ENCODE data around the gene NXT1.
"Not testable (repeated sequence)": the region's sequence is repeated elsewhere in the genome, so short reads cannot be mapped to it uniquely, and the experiment has no call there.

NXT1 gene
- total RNA-seq: 50.7 reads per million, percentile 68 among the genes with 10 or more reads in this experiment

DNA sequence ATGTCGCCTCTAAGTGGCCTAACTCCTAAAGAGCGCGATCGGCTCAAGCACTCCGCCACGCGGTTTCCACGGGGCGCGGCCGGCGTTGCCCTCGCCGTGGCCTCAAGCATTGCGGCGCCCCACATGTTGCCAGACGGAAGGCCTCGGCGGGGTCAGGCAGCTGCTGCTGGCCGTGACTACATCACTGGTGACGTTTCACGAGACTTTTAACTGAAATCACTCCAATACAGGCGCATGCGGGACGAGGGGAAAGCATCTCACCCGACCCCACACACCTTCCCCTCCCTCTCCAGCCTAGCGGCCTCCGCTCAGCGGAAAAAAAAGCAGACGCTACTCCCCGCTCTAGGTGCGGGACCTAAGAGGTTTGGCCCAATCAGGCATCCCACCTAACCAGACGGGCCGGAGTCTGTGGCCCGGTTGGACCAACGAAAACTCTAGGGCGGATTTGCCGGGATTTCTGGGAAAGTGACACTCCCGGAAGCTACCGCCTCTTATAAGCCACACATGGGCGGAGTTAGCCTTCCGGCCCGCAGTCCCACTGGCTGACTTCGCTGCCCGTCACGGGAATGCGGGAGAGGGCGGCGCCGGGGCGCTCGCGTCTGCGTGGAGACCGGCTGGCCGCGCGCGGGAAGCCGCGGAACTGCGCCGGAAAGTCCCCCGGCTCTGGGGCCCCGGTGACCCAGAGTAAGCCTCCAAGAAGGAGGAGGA is at the start of gene NXT1:
TSS of gene NXT1 (plus strand) at position 596 of the 708 bp plus-strand sequence. CDS start 3,251 bp downstream, outside the sequence.
- peak; percentile 92 for DNase-seq

DNA sequence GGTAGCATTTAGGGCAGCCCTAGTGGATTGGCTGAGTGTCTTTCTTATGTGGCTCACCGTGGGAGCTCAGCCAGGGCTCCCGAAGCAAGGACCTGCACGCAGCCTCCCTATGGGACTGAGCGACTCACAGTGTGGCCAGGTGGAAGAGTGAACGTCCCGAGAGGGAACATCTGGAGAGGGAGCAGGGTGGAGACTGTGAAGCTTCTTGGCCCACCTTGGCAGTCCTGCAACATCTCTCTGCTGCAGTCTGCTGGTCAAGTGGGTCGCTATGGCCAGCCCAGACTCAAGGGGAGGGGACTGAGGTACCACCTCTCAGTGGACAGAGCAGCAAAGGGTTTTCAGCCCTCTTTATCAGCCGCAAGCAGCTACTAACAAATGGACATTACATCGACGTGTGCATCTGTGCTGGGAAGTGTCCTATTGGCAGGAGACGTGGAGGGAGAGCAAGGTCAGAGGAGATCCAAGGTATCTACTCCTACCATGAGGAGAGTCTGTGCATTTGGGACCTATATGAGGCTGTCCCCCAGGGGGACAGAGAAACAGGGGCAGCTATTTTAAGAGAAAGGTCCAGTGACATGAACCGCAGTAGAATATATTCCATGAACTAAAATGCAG is 49.0 kb upstream of the NXT1 start:
- no peak for DNase-seq

DNA sequence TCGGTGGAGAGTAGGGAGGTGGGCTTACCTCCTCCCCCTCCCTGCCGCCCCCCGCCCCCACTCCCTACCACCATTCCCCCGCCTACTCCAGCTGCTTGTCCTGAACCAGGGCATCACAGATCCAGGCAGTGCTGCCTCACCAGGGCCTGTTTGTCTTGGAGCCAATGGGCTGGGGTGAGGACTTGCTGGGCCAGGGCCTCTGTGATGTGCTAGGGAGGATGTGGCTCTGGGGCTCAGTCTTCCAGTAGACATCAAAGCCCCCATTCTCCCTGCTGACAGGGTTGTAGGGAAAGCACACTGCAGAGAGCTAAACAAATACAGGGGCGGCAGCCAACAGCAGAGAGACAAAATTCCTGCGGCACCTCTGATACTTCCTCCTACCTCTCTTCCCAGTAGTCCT is 48.2 kb upstream of the NXT1 start:
- DNase-seq: no peak

DNA sequence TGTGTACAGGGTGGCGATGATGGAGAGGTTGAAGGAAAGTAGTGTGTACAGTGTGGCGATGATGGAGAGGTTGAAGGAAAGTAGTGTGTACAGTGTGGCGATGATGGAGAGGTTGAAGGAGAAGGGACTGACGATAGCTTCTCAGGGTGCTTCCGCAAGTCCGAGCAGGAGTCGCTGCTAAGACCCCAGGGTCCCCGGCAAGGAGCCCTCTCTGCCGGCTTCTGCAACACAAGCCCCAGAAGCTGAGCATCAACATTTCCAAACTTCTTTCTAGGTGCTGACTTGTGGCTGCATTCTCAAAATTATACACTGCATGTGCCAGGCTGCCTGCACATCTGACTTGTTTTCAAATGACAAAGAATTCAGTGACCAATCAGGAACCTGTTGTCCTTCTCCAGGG is 47.8 kb upstream of the NXT1 start:
- DNase-seq: no peak

DNA sequence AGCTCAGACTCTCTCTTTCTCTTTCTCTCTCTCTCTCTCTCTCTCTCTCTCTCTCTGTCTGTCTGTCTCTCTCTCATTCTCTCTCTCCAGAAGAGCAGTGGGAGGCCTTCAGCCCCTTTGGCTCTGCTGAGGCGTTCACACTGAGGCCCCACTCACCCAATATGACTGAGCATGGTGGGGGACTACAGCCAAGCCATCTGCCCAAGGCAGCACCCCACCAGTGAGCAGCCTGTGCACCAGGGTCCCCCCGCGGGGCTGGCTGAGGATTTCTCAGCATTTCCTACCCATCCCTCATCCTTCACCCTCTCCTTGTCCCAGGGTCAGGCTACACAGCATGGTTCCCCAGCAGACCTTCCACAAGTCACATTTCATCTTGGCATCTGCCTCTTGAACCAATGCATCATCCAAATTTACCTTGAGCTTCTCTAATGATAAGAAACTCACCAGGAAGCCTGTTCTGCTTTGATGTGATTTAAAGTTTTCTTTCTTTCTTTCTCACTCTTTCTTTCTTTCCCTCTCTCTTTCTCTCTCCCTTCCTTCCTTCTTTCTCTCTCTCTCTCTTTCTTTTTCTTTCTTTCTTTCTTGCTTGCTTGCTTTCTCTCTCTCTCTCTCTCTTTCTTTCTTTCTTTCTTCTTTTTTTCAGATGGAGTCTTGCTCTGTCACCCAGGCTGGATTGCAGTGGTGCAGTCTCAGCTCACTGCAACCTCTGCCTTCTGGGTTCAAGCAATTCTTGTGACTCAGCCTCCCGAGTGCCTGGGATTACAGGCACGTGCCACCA is 47.1 kb upstream of the NXT1 start:
- DNase-seq: no peak

DNA sequence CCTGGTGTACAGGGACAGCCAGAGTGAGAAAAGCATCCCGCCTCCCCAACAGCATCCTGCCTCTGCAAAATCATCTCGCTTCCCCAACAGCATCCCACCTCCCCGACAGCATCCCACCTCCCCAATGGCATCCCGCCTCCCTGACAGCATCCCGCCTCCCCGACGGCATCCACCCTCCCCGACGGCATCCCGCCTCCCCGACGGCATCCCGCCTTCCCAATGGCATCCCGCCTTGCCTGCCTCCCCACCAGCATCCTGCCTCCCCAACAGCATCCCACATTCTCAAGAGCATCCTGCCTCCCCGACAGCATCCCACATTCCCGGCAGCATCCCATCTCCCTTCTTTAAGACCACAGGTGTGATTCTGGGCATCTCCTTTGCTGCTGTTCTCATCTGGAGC is 46.0 kb upstream of the NXT1 start:
- DNase-seq: no peak

DNA sequence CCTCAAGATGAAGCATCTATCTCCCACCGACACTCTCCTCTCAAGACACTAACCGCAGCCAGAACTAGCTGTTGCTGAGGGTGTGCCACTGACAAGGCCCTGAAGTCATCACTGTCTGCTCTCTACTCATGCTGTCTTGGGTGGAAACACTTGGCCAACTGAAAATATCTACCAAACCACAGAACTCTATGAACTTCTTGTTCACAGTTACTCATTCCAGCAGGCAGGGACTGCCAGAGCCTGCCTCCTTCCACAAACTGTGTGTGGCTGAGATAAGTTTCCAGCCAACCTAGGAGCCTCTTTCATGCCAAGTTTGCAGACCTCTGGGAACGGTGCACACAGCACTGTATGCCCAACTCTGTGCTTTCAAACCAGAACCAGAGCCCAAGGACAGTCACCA is 45.5 kb upstream of the NXT1 start:
- no peak for DNase-seq

DNA sequence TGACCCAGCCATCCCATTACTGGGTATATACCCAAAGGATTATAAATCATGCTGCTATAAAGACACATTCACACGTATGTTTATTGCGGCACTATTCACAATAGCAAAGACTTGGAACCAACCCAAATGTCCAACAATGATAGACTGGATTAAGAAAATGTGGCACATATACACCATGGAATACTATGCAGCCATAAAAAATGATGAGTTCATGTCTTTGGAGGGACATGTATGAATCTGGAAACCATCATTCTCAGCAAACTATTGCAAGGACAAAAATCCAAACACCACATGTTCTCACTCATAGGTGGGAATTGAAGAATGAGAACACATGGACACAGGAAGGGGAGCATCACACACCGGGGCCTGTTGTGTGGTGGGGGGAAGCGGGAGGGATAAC is 43.2 kb upstream of the NXT1 start:
- not testable (repeated sequence) for DNase-seq

DNA sequence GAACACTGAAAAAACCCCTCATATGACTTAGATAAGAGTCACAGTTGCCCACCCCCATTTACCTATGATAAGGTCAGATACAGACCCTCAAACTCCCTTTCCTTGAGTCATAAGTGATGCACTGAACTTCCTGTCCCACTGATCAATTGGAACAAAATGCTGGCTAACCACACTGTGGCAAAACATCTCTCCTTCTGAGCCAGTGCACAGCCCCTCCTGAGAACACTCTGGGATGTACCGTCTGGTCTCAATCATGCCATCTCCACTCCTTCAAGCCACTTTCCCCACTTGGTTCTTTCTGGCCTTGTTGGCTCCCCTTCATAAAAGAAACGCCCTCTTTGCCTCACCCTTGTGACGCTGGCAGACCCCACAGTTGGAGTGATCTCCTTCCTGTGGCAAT is 42.6 kb upstream of the NXT1 start:
- no peak for DNase-seq

DNA sequence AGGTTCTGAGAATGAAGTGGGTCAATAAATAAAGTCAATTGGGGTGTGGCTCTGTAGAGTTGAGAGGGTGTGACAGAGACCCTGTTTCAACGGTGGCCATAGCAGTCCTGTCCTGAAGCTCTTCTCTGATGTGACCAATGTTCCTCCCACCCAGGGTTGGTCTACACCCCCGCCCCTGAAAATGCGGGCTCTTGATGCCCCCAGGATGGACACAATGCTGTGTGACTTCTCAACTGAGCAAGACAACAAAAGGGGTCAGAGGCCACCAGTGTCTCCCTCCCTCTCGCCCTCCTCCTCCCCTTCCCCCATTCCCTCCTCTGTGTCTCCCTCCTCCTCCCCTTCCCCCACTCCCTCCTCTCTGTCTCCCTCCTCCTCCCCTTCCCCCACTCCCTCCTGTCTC is 41.7 kb upstream of the NXT1 start:
- DNase-seq: no peak

DNA sequence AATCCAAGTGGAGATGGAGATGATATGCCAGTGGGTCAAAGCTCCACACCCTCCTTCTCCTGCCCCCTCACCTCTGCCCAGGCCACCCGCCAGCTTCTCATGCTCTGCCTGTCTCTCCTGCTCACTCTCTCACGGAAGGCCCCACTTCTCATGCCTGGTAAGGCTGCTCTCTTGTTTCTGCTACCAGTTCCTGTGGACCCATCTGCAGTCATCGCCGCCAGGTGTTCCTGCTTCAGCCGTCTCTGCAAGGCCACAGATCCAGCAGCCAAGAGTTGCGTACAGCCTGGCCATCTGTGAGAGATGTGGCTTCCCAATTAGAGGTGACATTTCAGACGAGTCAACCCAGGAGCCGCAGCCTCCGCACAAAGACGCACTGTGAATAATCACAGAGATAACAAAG is 40.8 kb upstream of the NXT1 start:
- DNase-seq: no peak

DNA sequence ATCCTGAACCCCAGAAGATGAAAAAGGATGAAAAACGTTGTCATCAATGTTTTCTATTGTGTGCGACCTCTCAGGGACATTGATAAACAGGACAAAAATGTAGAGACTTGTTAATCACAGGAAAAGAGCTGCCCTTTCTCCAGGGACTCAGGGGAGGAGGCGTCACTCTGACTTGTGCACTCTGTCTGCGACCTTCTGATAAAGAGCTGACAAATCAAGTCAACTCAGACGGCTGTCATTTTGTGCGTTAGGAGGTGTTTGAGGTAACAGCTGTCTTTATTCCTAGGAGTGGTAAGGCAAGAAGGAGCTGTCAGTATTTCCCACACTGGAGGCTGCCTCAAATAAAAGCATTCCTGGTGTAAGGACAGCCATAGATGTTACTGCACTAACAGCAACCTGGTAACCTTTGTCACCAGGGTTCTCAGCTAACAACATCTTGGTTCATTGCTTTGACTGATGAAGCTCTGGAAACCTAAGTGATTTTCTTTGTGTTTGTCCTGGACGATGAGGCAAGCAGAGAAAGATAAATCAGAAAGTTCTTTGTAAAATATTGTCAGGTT is 38.6 kb upstream of the NXT1 start:
- no peak for DNase-seq

DNA sequence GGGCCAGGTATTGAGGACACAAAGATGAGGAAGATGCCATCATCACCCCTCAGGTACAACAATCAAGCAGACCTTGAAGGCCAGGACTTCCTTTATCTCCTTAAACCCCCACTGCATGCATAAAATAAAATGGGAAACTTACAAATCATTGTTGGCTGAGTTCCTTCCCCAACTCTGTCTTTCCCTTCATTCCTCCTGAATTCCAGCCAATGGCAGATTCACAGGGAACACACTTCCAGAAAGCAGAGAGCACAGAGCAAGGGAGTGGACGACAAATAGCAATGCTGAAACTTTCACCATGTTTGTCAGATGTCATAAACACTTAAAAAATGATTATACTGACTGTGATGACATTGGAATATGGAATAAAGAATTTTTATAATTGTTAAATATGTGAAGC is 37.3 kb upstream of the NXT1 start:
- no peak for DNase-seq

DNA sequence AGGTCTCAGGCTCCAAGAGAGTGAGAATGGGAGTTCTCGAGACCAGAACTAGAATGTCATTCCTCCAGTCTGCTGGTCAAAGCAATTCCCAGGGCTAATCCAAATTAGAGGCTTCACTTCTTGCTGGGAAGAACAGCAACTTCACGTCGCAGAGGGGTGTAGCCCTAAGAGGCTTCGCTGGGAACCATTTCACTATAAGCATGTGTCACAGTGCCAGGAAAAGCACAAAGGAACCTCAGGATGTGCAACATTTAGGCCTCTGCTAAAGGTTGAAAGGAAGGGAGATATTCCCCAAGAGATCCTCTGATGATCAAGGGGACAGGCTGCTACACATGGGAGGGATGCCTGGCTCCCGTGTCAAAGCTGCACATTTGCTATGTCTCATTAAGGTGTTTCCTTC is 35.9 kb upstream of the NXT1 start:
- no peak for DNase-seq

DNA sequence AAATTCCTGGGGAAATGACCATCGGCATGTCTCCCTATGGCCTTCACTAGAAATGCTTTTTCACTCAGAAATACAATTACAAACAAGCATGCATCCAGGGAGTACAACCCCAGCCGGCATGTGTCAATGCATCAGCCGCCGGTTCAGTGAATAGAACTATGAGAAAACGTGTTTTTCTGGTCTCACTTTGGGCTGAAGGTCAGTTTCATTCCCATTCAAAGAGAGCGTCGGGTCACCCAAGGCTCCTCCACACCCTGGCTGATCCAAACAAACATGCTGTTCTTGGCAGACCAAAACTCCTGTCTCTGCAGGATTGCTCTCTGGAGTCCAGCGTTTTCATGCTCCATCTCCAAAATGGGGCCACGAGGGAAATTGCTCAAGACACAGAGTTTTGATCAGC is 35.5 kb upstream of the NXT1 start:
- DNase-seq: no peak

DNA sequence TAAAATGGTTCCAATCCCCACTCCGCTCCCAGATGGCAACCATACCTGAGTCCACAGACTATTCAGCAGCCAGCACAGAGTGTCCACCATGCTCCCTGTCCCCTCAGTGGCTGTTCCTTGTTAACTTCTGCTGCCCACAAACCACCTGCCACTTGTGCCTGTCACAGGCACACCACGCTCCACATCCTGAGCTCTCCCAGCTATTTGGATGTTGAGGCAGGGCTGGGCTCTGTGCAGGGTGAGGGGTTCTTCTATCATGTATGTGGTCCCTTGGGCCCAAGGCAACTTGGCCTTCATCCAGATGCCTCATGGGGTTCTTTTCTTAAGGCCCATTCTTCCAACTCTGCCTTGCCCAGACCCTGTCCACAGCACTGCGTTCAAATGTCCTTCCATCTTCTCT is 34.0 kb upstream of the NXT1 start:
- DNase-seq: no peak

DNA sequence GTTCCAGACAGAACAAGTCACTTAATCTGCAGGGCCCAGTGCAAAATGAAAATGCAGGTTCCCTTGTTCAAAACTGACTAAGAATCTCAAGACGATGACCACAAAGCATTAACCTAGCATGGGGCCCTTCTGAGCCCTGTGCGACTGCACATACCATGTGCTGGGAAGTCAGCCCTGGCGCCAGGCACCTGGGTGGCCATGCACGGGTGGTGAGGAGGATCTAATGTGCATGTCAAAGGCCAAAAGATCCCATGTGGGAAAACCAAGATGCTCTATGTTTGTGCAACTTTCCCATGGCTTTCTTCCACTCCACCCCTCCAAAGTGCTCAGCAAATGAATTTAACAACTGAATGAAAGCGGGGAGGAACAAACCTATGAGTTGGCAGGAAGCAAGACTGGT is 33.5 kb upstream of the NXT1 start:
- DNase-seq: no peak

DNA sequence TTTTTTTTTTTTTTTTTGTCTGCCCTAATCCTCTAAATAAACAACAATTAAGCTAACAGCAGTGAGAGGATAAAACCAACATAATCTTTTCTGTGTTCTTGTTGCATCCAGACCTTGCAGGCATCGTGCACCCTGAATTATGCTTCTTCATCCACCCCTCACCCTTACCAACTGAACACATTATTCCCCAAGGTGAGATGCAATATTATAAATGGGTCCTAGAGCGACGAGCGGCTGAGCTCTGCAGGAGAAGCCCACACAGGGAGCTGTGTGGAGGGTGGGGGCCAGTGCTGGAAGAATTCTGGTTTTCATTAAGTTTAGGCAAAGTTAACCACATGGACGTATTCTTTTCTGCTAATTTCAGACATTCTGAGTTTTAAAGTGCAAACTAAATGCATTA is 32.2 kb upstream of the NXT1 start:
- DNase-seq: no peak

DNA sequence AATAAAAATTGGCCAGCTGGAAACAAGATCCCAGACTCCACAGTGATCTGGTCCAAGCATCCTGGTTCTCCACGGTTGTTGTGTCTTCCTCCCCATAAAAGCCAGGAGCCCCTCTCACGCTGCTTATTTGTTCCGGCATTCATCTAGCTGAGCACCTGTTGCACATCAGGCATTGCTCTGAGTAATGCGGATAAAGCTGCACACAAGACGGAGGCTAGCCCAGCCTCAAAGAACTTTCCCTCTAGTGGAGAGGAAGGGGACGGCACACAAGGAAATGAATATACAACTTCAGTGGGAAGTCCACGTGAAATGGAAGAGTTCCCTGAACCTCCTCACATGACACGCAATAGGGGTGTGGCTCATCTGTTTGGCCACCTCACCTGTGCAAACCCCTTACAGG is 30.3 kb upstream of the NXT1 start:
- DNase-seq: no peak

DNA sequence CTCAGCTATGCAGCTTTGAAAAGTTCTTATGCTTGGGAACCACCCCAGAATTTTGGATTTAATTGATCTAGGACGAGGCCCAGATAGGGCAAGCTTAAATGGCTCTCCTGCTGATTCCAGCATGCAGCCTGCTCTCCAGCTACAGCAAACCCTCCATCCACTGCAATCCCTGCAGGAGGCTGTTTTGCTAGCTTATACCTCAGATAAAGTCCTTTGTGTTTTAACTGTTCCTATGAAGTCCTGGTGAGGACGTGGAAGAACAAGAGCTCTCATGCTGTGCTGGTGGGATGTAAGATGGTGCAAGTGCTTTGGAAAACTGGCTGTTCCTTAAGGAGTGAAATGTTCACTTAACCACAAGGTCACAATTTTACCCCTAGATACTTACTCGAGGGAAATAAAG is 25.5 kb upstream of the NXT1 start:
- DNase-seq: no peak

DNA sequence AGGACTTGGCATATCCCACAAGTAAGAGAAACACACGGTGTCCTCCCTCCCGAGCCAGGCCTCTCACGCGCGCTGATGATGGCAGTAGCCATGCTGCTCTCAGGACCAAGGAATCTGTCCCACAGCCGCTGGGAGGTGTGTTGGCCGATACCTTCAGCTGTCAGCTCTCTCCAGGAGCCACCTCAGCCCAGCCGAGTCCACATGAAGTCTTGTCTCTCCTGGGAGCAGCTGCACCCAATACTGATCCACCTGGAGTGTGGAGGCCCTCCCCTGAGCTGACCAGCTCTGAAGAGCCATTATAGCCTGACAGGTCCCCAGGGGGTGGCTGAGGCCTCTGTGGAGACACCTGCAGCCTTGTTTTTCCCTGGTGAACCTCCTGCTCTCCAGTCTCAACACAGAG is 23.8 kb upstream of the NXT1 start:
- no peak for DNase-seq

DNA sequence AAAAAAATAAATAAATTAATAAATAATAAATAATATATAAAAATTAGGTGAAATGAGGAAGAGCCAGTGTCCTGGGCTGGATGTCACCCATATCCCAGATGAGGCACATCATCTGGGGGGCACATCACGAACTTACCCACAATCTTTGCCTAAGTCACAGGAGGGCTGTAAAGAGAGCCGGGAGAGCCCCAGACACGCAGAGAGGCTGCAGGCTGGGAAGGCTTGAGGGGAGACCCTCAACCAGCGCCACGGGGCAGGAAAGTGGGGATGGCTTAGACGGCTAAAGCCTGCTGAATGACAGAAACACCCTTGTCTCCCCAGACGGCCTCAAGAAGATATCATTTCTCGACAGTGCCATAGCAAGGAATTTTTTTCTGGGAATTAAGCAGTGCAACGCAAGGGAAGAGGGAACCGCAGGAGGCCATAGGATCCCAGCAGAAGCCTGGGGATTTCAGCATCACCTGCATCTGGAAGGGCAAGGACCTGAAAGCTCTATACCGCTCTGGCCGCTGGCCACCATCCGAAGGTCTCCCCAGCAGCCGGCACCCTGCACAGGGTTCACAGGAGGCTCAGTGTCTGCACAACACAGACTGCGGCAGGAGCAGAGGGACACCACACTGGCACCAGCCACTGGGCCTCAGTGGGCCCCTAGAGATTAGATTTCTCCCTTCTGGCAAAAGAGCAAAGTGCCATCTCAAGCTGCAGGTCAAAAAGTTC is 22.8 kb upstream of the NXT1 start:
- no peak for DNase-seq

All from effector CD4-positive, alpha-beta T cell (primary cell).